ENCODE results near the gene AKAP5. TPM values are rescaled to one million over a fixed set of nuclear protein-coding genes. Genes with fewer than 3 reads are reported as not detected.

Gene AKAP5, protein sequence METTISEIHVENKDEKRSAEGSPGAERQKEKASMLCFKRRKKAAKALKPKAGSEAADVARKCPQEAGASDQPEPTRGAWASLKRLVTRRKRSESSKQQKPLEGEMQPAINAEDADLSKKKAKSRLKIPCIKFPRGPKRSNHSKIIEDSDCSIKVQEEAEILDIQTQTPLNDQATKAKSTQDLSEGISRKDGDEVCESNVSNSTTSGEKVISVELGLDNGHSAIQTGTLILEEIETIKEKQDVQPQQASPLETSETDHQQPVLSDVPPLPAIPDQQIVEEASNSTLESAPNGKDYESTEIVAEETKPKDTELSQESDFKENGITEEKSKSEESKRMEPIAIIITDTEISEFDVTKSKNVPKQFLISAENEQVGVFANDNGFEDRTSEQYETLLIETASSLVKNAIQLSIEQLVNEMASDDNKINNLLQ
- total RNA-seq (1.4 and 1.7 TPM in 2 replicates), polyA plus RNA-seq (0.21 and 0.32 TPM in 2 replicates), polyA minus RNA-seq (0.34 and 0.64 TPM in 2 replicates)
- total RNA-seq (2013) = 1.4 TPM

GRCh38 chr14:64465191-64465822, at the start of gene AKAP5:
Gene AKAP5, plus strand, starts transcription at chr14:64465499. Its CDS starts 2,896 bp downstream, at chr14:64468395.
- Mint-ChIP-seq H3K9me3 (ENCODE audit: insufficient read depth) (no peaks in the 10 kb centered on the region), H3K4me1 (peaks cover 57% of the 10 kb centered on the region)
- H2AFZ ChIP-seq (ENCODE audit: insufficient read depth, low read depth, low read length, poor library complexity, severe bottlenecking) = peak within 1 kb of the TSS; percentile 84

More at GRCh38 chr14:64465191-64465822, at the start of gene AKAP5:
- Histone ChIP-seq H3K36me3 (replicated peaks in 1 of 2; ENCODE audit: control extremely low read depth in 1 of 2, control insufficient read depth in 1 of 2, extremely low read depth in 1 of 2, insufficient read depth in 2 of 2, low read length in 1 of 2) (peaks cover 0 to 4% of the 10 kb centered on the region in 2 experiments), H3K27me3 (replicated peaks in 1 of 4; ENCODE audit: control extremely low read depth in 1 of 4, control insufficient read depth in 3 of 4, insufficient read depth in 4 of 4, low read length in 3 of 4) (no peaks in the 10 kb centered on the region), H3K79me2 (ENCODE audit: control insufficient read depth, insufficient read depth, low read length) (no peaks in the 10 kb centered on the region), H4K20me1 (ENCODE audit: control insufficient read depth, insufficient read depth, low read length, poor library complexity, severe bottlenecking) (no peaks in the 10 kb centered on the region), H3K9ac (ENCODE audit: low read length) (peak within 1 kb of the TSS; percentile 79), H3K27ac (ENCODE audit: low read length in 2 of 2) (peak within 1 kb of the TSS; percentile 36 to 61), H3K4me3 (ENCODE audit: control extremely low read depth in 1 of 5, extremely low read depth in 1 of 5, insufficient read depth in 1 of 5, low read depth in 2 of 5, low read length in 4 of 5) (peak within 1 kb of the TSS; percentile 53 to 80 (median 68)), H3K4me1 (ENCODE audit: control insufficient read depth in 2 of 2, insufficient read depth in 2 of 2, low read length in 2 of 2) (peaks cover 36 to 38% of the 10 kb centered on the region in 2 donors), H3K4me2 (replicated peaks; ENCODE audit: low read depth, low read length, poor library complexity, severe bottlenecking) (peak within 1 kb of the TSS; percentile 91), H3K9me3 (ENCODE audit: control extremely low read depth in 1 of 3, control insufficient read depth in 2 of 3, insufficient read depth in 1 of 3, low read length in 2 of 3) (no peaks in the 10 kb centered on the region)
- under 1% methylated on average over 68 of the region's 74 CpGs for WGBS (ENCODE audit: insufficient coverage)
- DNase-seq (peak; percentile 81), ATAC-seq (ENCODE audit: low read depth) (peak; percentile 84)
- TF ChIP-seq, protein P1, sequence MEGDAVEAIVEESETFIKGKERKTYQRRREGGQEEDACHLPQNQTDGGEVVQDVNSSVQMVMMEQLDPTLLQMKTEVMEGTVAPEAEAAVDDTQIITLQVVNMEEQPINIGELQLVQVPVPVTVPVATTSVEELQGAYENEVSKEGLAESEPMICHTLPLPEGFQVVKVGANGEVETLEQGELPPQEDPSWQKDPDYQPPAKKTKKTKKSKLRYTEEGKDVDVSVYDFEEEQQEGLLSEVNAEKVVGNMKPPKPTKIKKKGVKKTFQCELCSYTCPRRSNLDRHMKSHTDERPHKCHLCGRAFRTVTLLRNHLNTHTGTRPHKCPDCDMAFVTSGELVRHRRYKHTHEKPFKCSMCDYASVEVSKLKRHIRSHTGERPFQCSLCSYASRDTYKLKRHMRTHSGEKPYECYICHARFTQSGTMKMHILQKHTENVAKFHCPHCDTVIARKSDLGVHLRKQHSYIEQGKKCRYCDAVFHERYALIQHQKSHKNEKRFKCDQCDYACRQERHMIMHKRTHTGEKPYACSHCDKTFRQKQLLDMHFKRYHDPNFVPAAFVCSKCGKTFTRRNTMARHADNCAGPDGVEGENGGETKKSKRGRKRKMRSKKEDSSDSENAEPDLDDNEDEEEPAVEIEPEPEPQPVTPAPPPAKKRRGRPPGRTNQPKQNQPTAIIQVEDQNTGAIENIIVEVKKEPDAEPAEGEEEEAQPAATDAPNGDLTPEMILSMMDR (IDR thresholded peaks at IDR 0.05) = no peak
- TF ChIP-seq EZH2 (IDR thresholded peaks at IDR 0.05; ENCODE audit: borderline replicate concordance, insufficient read depth, low read depth, low read length, poor library complexity, severe bottlenecking) = no peak
- CTCF ChIA-PET = interaction anchor here (0.8 to 4.1 kb wide), 8 partner anchors 8 to 161 kb away, joined by 3 to 38 read pairs (median 5); no protein-coding TSS in a partner anchor
- intact Hi-C loops (cut with micrococcal nuclease) = loop anchor here (2.0 to 5.0 kb wide), 2 partner anchors 21 to 128 kb away; no protein-coding TSS in a partner anchor
- POLR2A ChIA-PET = interaction anchor here (1.3 kb wide), 1 partner anchor 39 kb away, joined by 6 read pairs; the partner anchor contains the start of gene ZBTB1
- no peaks in the 10 kb centered on the region for H3K27me3 Mint-ChIP-seq
- peak within 1 kb of the TSS; percentile 88 for H3K4me3 Mint-ChIP-seq
- peak within 1 kb of the TSS; percentile 82 for H3K27ac Mint-ChIP-seq
